Upper lobe of left lung (tissue), 4 donors: ENCODE measurements around the gene COA8.

Experiments used
- CTCF ChIP-seq, 6 experiments: fragments of 450-650 bp in 4 of 6; fragments of 200-600 bp in 2 of 6; sonication (generic) in 2 of 6; IDR thresholded peaks; one replicate each; pipeline ENCODE4 v1.5.1; 2016 to 2019; ENCODE audit warnings: antibody characterized with exemption in 6 of 6
- EP300 ChIP-seq, 4 donors: sonication (generic); formaldehyde crosslinking; IDR thresholded peaks; one replicate each; pipeline ENCODE4 v1.5.1; 2017; ENCODE audit warnings: antibody characterized with exemption in 4 of 4, control low read depth in 2 of 4
- POLR2A ChIP-seq, 4 donors: fragments of 450-650 bp; IDR thresholded peaks; one replicate each; pipeline ENCODE4 v1.5.1; 2016 to 2017; ENCODE audit warnings: antibody characterized with exemption in 4 of 4, mild to moderate bottlenecking in 2 of 4
- POLR2AphosphoS5 ChIP-seq, 2 donors: sonication (generic); formaldehyde crosslinking; IDR thresholded peaks; one replicate each; pipeline ENCODE4 v1.5.1; 2017; ENCODE audit warnings: antibody characterized with exemption in 2 of 2

GRCh38 chr14:103563226-103563620, 463 bp downstream of the COA8 start:
- no peak for TF ChIP-seq CTCF (IDR thresholded peaks at IDR 0.05)
- TF ChIP-seq POLR2A (IDR thresholded peaks at IDR 0.05): no peak
- TF ChIP-seq EP300 (IDR thresholded peaks at IDR 0.05): no peak
- TF ChIP-seq POLR2AphosphoS5 (IDR thresholded peaks at IDR 0.05): no peak
